HG02938 (cell line): Measurements from ENCODE around the gene ARID1B.

Experiments used
- ATAC-seq: cut with Tn5 transposase; IDR thresholded peaks from one replicate; pipeline ENCODE4 v1.9.1; 2021; ENCODE audit warnings: mild to moderate bottlenecking, moderate library complexity; ENCODE audit not compliant: unreplicated experiment

The ARID1B gene

GRCh38 chr6:157090736-157091135, 313.6 kb downstream of the ARID1B start:
- no peak for ATAC-seq

- ATAC-seq = no peak
These were observed 314.1 kb downstream of the ARID1B start for GRCh38 chr6:157091243-157091642.

GRCh38 chr6:157091856-157092460, 314.8 kb downstream of the ARID1B start:
- ATAC-seq = no peak

GRCh38 chr6:157092736-157093135, 315.6 kb downstream of the ARID1B start:
- no peak for ATAC-seq

- ATAC-seq = no peak
These were observed 316.4 kb downstream of the ARID1B start for GRCh38 chr6:157093536-157093935.

GRCh38 chr6:157094038-157094437, 316.9 kb downstream of the ARID1B start:
- no peak for ATAC-seq

- no peak for ATAC-seq
These were observed 317.9 kb downstream of the ARID1B start for GRCh38 chr6:157095084-157095483.

- no peak for ATAC-seq
These were observed 318.4 kb downstream of the ARID1B start for GRCh38 chr6:157095569-157095968.

- ATAC-seq = no peak
These were observed 318.9 kb downstream of the ARID1B start for GRCh38 chr6:157096105-157096504.

GRCh38 chr6:157096522-157096921, 319.3 kb downstream of the ARID1B start:
- no peak for ATAC-seq

- ATAC-seq = no peak
These were observed 320.2 kb downstream of the ARID1B start for GRCh38 chr6:157097255-157097955.

- ATAC-seq = no peak
These were observed 321.8 kb downstream of the ARID1B start for GRCh38 chr6:157098999-157099398.

GRCh38 chr6:157099912-157100593, 322.9 kb downstream of the ARID1B start:
- peak; percentile 99 for ATAC-seq

GRCh38 chr6:157101166-157101565, 324.0 kb downstream of the ARID1B start:
- no peak for ATAC-seq

- no peak for ATAC-seq
These were observed 327.6 kb downstream of the ARID1B start for GRCh38 chr6:157104803-157105202.

GRCh38 chr6:157106487-157106886, 329.3 kb downstream of the ARID1B start:
- no peak for ATAC-seq

- ATAC-seq = no peak
These were observed 330.4 kb downstream of the ARID1B start for GRCh38 chr6:157107571-157107914.

- ATAC-seq = no peak
These were observed 330.9 kb downstream of the ARID1B start for GRCh38 chr6:157107915-157108651.

- ATAC-seq = no peak
These were observed 331.7 kb downstream of the ARID1B start for GRCh38 chr6:157108923-157109322.

GRCh38 chr6:157110607-157111006, 333.4 kb downstream of the ARID1B start:
- ATAC-seq = no peak

- no peak for ATAC-seq
These were observed 336.2 kb downstream of the ARID1B start for GRCh38 chr6:157113389-157113788.

GRCh38 chr6:157116426-157116825, 339.2 kb downstream of the ARID1B start:
- ATAC-seq = no peak
